GM20000 (cell line): ENCODE measurements around the gene FOXF1.

ENCODE experiments used
- DNase-seq: peaks from one replicate; pipeline ENCODE4 v3.0.0; 2012; ENCODE audit warnings: low spot score
- CTCF ChIP-seq: IDR thresholded peaks from 2 replicates; pipeline ENCODE4 v1.5.1; 2012; ENCODE audit warnings: mild to moderate bottlenecking, control low read depth; ENCODE audit errors: extremely low read depth, missing control alignments

FOXF1 gene

GRCh38 chr16:86540894-86541293 is 30.6 kb downstream of the FOXF1 start:
- no peak for DNase-seq
- TF ChIP-seq CTCF, result no peak

- DNase-seq, result no peak
- TF ChIP-seq CTCF, result no peak
Observed at GRCh38 chr16:86541560-86541959, 31.2 kb downstream of the FOXF1 start.

GRCh38 chr16:86542756-86543750 is 32.7 kb downstream of the FOXF1 start:
- DNase-seq, result no peak
- no peak for TF ChIP-seq CTCF

GRCh38 chr16:86545481-86545880 is 35.2 kb downstream of the FOXF1 start:
- TF ChIP-seq CTCF, result no peak
- no peak for DNase-seq

GRCh38 chr16:86545954-86546637 is 35.8 kb downstream of the FOXF1 start:
- no peak for TF ChIP-seq CTCF
- no peak for DNase-seq

DNA sequence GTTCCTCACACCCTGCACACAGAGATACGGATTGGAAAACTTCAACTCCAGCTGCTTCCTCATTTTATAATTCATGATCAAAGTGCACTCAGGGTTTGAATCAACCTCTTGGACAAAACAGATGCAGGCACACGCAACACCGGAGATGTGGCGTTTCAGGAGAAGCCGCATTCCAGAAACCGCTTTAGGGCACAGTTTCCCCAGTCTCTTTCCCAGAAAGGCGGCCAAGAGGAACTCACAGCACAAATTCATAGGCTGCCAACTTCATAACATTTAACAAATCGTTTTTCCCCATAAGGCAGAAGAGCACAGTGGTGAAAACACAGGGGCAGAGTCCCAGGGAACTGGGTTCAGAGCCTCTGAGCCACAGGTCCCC is 36.3 kb downstream of the FOXF1 start:
- DNase-seq, result no peak
- no peak for TF ChIP-seq CTCF

DNA sequence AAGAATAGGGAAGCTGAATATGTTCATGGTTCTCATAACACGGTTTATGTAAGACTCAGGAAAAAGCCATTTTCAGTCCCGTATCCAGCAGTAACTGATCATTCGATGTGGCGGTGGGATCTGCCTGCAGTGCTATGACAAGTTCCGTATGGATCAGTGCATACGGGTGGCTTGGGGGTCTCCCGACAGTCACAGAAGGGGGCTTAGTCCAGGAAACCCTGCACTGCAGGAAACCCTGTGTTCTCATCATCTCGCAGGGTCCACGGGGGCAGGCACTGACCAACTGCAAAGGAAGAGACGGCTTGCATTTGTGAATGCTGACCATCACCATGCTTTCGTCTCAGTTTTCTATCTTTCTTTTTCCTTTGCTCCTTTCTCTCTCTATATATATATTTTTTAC is 37.0 kb downstream of the FOXF1 start:
- no peak for TF ChIP-seq CTCF

More for the DNA sequence above, 37.0 kb downstream of the FOXF1 start:
- no peak for DNase-seq
